Esophagus (tissue), 2 donors: ENCODE data around the gene KLHDC1. TPM values are rescaled to one million over a fixed set of nuclear protein-coding genes. Genes with fewer than 3 reads are reported as not detected.
A peak's percentile ranks its signal among the peaks of the same experiment; 100 is the strongest.
"Not testable (repeated sequence)": the region's sequence is repeated elsewhere in the genome, so short reads cannot be mapped to it uniquely, and the experiment has no call there.

Experiments
- H3K27ac ChIP-seq, 2 donors: one replicate each; pipeline ENCODE4 v1.5.1; 2013; ENCODE audit warnings: low read depth in 2 of 2, mild to moderate bottlenecking in 2 of 2, inconsistent platforms in 1 of 2, low read length in 1 of 2, moderate library complexity in 1 of 2
- H3K27me3 ChIP-seq, 2 donors: one replicate each; pipeline ENCODE4 v1.6.1; 2013; ENCODE audit warnings: low read length in 2 of 2, control low read depth in 1 of 2, mild to moderate bottlenecking in 1 of 2; ENCODE audit not compliant: insufficient read depth in 2 of 2, control insufficient read depth in 1 of 2
- H3K36me3 ChIP-seq, 2 donors: one replicate each; pipeline ENCODE4 v1.6.1; 2013; ENCODE audit warnings: low read length in 1 of 2; ENCODE audit not compliant: control insufficient read depth in 2 of 2, insufficient read depth in 2 of 2
- H3K4me1 ChIP-seq, 2 donors: one replicate each; pipeline ENCODE4 v1.6.1; 2013; ENCODE audit warnings: low read length in 1 of 2; ENCODE audit not compliant: control insufficient read depth in 2 of 2, insufficient read depth in 2 of 2
- H3K4me3 ChIP-seq, 2 donors: one replicate each; pipeline ENCODE4 v1.5.1; 2013; ENCODE audit warnings: low read length in 2 of 2, mild to moderate bottlenecking in 2 of 2, low read depth in 1 of 2, moderate library complexity in 1 of 2
- H3K9me3 ChIP-seq, 2 donors: one replicate each; pipeline ENCODE4 v1.6.1; 2013; ENCODE audit warnings: mild to moderate bottlenecking in 2 of 2, low read depth in 1 of 2, low read length in 1 of 2, moderate library complexity in 1 of 2; ENCODE audit not compliant: control insufficient read depth in 2 of 2, insufficient read depth in 1 of 2
- WGBS, 2 donors: extraction: QIAGEN DNeasy Blood & Tissue Kit; methylation state at CpG; one replicate each; pipeline ENCODE4 v1.1.7; 2013; 5-methylcytosine and 5-hydroxymethylcytosine counted together
- polyA plus RNA-seq, 2 donors: library from polyadenylated mRNA; stranded (reverse); fragments of 200-250 nt; gene quantifications; one replicate each; pipeline ENCODE4 v1.2.3, GENCODE V29; 2013
- donor health status: healthy with polysubstance abuse.
- donor health status: Bipolar disorder and iron deficiency.

The KLHDC1 gene, protein sequence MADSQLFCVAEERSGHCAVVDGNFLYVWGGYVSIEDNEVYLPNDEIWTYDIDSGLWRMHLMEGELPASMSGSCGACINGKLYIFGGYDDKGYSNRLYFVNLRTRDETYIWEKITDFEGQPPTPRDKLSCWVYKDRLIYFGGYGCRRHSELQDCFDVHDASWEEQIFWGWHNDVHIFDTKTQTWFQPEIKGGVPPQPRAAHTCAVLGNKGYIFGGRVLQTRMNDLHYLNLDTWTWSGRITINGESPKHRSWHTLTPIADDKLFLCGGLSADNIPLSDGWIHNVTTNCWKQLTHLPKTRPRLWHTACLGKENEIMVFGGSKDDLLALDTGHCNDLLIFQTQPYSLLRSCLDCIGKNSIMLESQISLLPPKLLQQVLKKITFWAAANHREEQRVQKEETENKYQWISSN
- polyA plus RNA-seq, result 1 to 10 TPM; 1.0 to 2.3 TPM

DNA sequence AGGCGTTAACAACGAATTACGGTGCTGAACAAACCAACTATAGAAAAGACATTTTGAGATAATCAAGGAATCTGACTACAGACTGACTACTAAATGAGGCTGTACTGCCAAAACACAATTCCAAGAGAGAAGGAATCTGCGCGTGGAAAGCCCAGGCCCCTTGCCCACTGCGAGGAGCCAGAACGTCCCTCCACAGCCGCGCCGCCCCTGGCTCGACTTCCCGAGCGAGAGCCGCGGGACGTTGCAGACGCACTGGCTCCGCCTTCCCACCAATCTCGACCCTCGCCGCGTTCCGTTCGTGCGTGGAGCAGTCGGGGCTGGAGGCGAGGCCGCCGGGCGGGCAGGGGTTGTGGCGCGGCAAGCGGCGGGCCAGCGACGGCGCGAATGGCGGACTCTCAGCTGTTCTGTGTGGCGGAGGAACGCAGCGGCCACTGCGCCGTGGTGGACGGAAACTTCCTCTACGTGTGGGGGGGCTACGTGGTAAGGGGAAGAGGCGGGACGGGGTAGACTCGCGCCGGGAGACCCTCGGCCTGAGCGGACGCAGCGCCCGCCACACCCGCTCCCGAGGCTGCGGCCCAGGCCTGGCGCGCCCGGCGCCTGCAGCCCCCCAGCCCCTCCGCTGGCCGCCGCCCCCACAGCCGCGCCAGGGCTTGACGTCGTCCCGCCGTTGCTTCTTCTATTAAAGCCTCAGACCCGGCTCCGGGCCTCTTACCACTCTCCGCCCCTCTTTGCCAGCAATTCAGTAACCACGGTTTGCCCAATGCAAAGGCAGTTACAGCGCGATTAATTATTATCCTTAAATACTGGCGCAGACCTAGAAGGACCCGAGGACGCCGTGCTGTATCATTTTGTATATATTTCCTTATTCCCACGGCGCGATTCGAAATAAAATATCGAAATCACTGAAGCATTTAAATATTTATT is at the start of gene KLHDC1:
TSS of gene KLHDC1 (plus strand) at position 310 of the 924 bp plus-strand sequence. CDS start at position 385, 75 bp downstream.
- H3K27me3 ChIP-seq, result no peaks in the 10 kb centered on the region
- 0 to 1% methylated on average over 72 to 88 of the region's 88 CpGs for WGBS, 2 donors
- H3K9me3 ChIP-seq, result no peaks in the 10 kb centered on the region
- H3K27ac ChIP-seq, result peak within 1 kb of the TSS; percentile 94 to 96
- H3K4me3 ChIP-seq, result peak within 1 kb of the TSS; percentile 82 to 83
- H3K4me1 ChIP-seq, result peaks cover 0 to 2% of the 10 kb centered on the region in 2 donors
- H3K36me3 ChIP-seq, result no peaks in the 10 kb centered on the region

GRCh38 chr14:49653508-49653907 is 39.4 kb upstream of the KLHDC1 start:
- Histone ChIP-seq H3K27ac (no peak overlapping the region), H3K9me3 (no peaks in the 10 kb centered on the region), H3K36me3 (peaks cover 0 to 2% of the 10 kb centered on the region in 2 donors), H3K4me1 (no peaks in the 10 kb centered on the region), H3K4me3 (no peak overlapping the region), H3K27me3 (no peaks in the 10 kb centered on the region)
- WGBS, 2 donors, result 96 to 97% methylated on average over 6 of the region's 6 CpGs

DNA sequence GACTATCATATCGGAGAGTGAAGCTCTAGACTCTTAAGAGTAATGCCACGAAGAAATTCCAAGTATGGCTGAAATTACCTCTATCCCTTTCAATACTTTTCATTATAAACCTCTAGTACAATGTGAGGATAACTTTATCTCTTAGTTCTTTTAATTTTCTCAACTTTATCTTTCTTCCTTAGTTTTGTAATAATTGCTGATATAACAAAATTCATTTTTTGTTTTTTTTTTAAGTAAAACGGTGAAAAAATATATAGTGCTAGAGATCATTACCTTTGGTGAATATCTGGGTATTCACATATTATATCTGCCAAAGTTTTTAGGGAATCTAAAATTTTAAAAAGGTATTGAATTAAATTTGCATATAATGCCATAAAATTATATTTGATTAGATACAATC is 38.4 kb upstream of the KLHDC1 start:
- Histone ChIP-seq H3K4me3 (no peak overlapping the region), H3K27ac (no peak overlapping the region), H3K27me3 (no peaks in the 10 kb centered on the region), H3K9me3 (no peaks in the 10 kb centered on the region), H3K4me1 (no peaks in the 10 kb centered on the region), H3K36me3 (peaks cover 0 to 2% of the 10 kb centered on the region in 2 donors)
- WGBS, 2 donors, result 93 to 97% methylated on average over 3 of the region's 3 CpGs

GRCh38 chr14:49657500-49657899 is 35.4 kb upstream of the KLHDC1 start:
- WGBS, 2 donors, result 68 to 72% methylated on average over 6 of the region's 6 CpGs

DNA sequence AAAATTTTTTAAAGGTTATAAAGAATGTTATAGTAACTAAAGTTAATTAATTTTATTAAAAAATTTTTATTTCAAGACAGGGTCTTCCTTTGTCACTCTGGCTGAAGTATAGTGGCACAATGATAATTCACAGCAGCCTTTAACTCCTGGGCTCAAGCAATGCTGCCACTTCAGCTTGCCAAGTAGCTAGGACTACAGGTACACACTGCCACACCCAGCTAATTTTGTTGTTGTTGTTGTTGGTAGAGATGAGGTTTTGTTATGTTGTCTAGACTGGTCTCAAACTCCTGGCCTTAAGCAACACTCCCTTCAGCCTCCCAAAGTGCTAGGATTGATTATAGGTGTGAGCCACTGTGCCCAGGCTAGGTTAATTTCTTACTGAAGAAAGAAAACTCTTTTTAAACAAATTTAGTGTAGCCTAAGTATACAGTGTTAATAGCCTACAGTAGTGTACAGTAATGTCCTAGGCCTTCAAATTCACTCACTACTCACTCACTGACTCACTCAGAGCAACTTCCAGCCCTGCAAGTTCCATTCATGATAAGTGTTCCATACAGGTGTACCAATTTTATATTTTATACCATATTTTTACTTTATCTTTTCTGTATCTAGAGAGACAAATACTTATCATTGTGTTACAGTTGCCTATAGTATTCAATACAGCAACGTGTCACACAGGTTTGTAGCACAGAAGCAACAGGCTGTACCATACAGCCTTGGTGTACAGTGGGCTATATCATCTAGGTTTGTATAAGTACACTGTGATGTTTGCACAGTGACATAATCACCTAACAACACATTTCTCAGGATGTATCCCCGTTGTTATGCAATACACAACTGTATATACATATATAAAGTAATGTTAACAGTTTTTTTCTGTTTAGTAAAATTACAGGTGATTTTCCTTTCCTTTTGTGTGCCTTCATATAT is 33.1 kb upstream of the KLHDC1 start:
- no peaks in the 10 kb centered on the region for H3K9me3 ChIP-seq

More at GRCh38 chr14:49657500-49657899, 35.4 kb upstream of the KLHDC1 start:
- not testable (repeated sequence) for H3K27me3 ChIP-seq, H3K27ac ChIP-seq, H3K4me3 ChIP-seq, H3K36me3 ChIP-seq, H3K4me1 ChIP-seq, H3K9me3 ChIP-seq

DNA sequence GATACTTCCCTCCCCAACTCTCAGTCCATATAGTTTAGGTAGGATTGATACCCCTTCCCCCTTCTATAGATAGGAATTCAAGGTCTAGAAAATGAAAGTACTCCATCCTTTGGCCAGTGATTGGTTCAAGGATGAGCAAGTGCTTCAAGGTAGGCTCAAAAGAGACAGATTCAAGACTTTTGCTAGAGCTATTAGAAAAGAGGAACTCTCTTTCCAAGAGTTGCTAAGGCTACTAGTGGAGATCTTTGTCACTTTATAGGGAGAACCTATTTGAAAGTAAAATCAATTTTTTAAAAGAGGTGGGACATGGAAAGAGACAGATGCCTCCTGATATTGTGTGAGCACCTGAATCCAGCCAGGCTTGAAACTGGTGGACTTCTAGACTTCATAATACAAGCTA is 22.4 kb upstream of the KLHDC1 start:
- Histone ChIP-seq H3K36me3 (no peaks in the 10 kb centered on the region), H3K4me3 (no peak overlapping the region), H3K9me3 (no peaks in the 10 kb centered on the region), H3K4me1 (no peaks in the 10 kb centered on the region), H3K27me3 (no peaks in the 10 kb centered on the region), H3K27ac (no peak overlapping the region)

More for the DNA sequence above, 33.1 kb upstream of the KLHDC1 start:
- WGBS, 2 donors, result 68 to 73% methylated on average over 2 of the region's 2 CpGs
- Histone ChIP-seq H3K27me3 (no peaks in the 10 kb centered on the region), H3K4me3 (no peak overlapping the region), H3K27ac (peak overlapping the region; percentile 60 to 72), H3K4me1 (no peaks in the 10 kb centered on the region), H3K36me3 (peaks cover 0 to 2% of the 10 kb centered on the region in 2 donors)

DNA sequence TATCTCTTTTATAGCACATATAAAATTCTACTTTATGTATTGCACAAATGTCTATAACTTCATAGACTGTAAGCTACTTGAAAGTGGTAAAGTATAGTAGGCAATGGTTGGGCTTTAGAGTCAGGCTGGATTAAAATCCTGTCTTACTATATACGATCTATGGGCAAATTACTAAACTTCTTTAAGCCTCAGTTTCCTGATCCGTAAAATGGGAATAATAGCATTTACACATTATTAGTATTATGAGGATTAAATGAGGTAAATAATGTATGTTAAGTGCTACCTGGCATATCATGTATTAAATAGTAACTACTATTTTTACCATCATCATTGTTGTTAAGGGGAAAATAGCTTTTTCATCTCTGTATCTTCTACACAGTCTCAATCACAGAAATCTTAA is 19.3 kb upstream of the KLHDC1 start:
- no peaks in the 10 kb centered on the region for H3K27me3 ChIP-seq
- 92 to 98% methylated on average over 2 of the region's 2 CpGs for WGBS, 2 donors

DNA sequence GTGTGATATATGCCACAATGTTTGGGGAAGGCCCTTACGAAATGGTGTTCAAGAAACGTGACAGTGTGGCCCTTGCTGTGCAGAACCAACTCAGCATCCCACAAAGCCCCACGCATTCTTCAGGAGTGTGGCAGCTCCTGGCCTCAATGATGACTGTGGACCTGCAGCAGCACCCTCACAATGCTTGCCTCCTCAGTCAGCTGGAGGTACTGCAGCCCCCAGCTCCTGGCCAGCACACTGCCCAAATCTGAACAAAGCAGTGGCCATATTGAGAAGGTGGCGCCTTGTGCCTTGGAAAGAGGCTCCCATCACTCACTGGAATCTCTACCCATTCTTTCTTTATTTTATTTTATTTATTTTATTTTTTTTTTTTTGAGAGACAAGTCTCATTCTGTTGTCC is 15.3 kb upstream of the KLHDC1 start:
- H3K36me3 ChIP-seq, result peaks cover 0 to 2% of the 10 kb centered on the region in 2 donors
- WGBS, 2 donors, result 98 to 99% methylated on average over 4 of the region's 4 CpGs
- no peak overlapping the region for H3K4me3 ChIP-seq
- H3K27ac ChIP-seq, result no peak overlapping the region
- no peaks in the 10 kb centered on the region for H3K27me3 ChIP-seq
- H3K9me3 ChIP-seq, result no peaks in the 10 kb centered on the region
- H3K4me1 ChIP-seq, result peaks cover 0 to 12% of the 10 kb centered on the region in 2 donors

More for the DNA sequence above, 19.3 kb upstream of the KLHDC1 start:
- no peaks in the 10 kb centered on the region for H3K9me3 ChIP-seq
- no peak overlapping the region for H3K4me3 ChIP-seq
- no peak overlapping the region for H3K27ac ChIP-seq
- H3K36me3 ChIP-seq, result peaks cover 0 to 2% of the 10 kb centered on the region in 2 donors
- peaks cover 0 to 12% of the 10 kb centered on the region in 2 donors for H3K4me1 ChIP-seq

DNA sequence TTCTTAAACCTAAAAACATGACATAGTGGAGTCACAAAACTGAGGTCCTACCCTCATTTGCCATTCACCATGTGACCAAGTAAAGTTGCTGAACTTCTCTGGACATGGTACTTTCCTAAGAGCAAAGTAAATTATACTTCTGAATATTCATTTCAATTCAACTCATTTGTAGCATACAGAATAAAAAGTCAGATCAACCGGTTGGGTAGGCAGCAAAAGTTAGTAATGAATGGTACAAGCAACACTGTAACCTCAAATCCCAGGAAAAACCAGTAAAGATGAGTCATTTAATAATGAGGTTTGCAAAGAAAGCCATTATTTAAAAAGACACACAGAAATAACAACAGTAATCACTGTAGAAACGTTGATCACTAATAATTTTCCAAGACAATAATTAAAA is 13.6 kb upstream of the KLHDC1 start:
- Histone ChIP-seq H3K4me3 (no peak overlapping the region), H3K9me3 (no peaks in the 10 kb centered on the region), H3K4me1 (peaks cover 0 to 12% of the 10 kb centered on the region in 2 donors), H3K27me3 (no peaks in the 10 kb centered on the region), H3K27ac (peak overlapping the region in 1 of 2 donors; percentile 49), H3K36me3 (peaks cover 0 to 2% of the 10 kb centered on the region in 2 donors)
- 34 to 53% methylated on average over 2 of the region's 2 CpGs for WGBS, 2 donors
